SH-SY5Y (cell line): ENCODE measurements around the gene CAPN11.

ENCODE experiments used
- GATA2 ChIP-seq: IDR thresholded peaks from 2 replicates; pipeline ENCODE4 v1.6.1; 2011; ENCODE audit warnings: mild to moderate bottlenecking, low read depth, low read length
- GATA3 ChIP-seq: IDR thresholded peaks from 2 replicates; pipeline ENCODE4 v1.6.1; 2011; ENCODE audit warnings: low read depth, mild to moderate bottlenecking, low read length, moderate library complexity

- TF ChIP-seq GATA3 (no peak), GATA2 (no peak)
Measured at GRCh38 chr6:44116641-44117382, 41.8 kb upstream of the CAPN11 start.
